H1 (cell line): ENCODE results near the gene CHST8.

Source experiments
- CHD2 ChIP-seq: IDR thresholded peaks from 2 replicates; pipeline ENCODE4 v1.6.1; 2012; ENCODE audit warnings: low read length, improper control_type of control experiment
- EP300 ChIP-seq, 2 experiments: IDR thresholded peaks; 1 replicate in 1 of 2; 2 replicates in 1 of 2; pipeline ENCODE4 v1.6.1; 2011 to 2012; ENCODE audit warnings: low read depth in 2 of 2, low read length in 2 of 2, mild to moderate bottlenecking in 2 of 2, borderline replicate concordance in 1 of 2, inconsistent platforms in 1 of 2, moderate library complexity in 1 of 2
- EZH2 ChIP-seq: fragments of 200-600 bp; sonication (generic); IDR thresholded peaks from 2 replicates; pipeline ENCODE4 v1.7.1; 2012; ENCODE audit warnings: low read depth, mild to moderate bottlenecking, moderate library complexity, low read length, inconsistent platforms; ENCODE audit not compliant: severe bottlenecking
- HDAC2 ChIP-seq, 2 experiments: fragments of 300-600 bp in 1 of 2; sonication (generic) in 1 of 2; IDR thresholded peaks; 2 replicates each; pipeline ENCODE4 v1.6.1; 2011 to 2012; ENCODE audit warnings: low read depth in 2 of 2, low read length in 2 of 2, mild to moderate bottlenecking in 2 of 2, moderate library complexity in 2 of 2, borderline replicate concordance in 1 of 2, inconsistent platforms in 1 of 2
- JUND ChIP-seq: IDR thresholded peaks from 2 replicates; pipeline ENCODE4 v1.6.1; 2011; ENCODE audit warnings: mild to moderate bottlenecking, improper control_type of control experiment, low read length
- MAFK ChIP-seq: IDR thresholded peaks from 2 replicates; pipeline ENCODE4 v1.6.1; 2012; ENCODE audit warnings: low read depth, mild to moderate bottlenecking, improper control_type of control experiment, low read length
- POLR2A ChIP-seq, 2 experiments: IDR thresholded peaks; 1 replicate in 1 of 2; 2 replicates in 1 of 2; pipeline ENCODE4 v1.6.1; 2011; ENCODE audit warnings: low read depth in 2 of 2, low read length in 2 of 2, mild to moderate bottlenecking in 2 of 2; ENCODE audit errors: control extremely low read depth in 1 of 2
- POLR2AphosphoS5 ChIP-seq: IDR thresholded peaks from 2 replicates; pipeline ENCODE4 v1.6.1; 2011; ENCODE audit warnings: low read depth, low read length
- TAF1 ChIP-seq: IDR thresholded peaks from 2 replicates; pipeline ENCODE4 v1.6.1; 2011; ENCODE audit warnings: mild to moderate bottlenecking, low read depth, low read length
- TF ChIP-seq, protein P1 (sequence below), 3 experiments: IDR thresholded peaks; 1 replicate in 2 of 3; 2 replicates in 1 of 3; pipeline versions ENCODE4 v1.5.1 to v1.6.1; 2011; ENCODE audit warnings: low read length in 3 of 3, mild to moderate bottlenecking in 3 of 3, inconsistent platforms in 2 of 3, low read depth in 1 of 3, moderate library complexity in 1 of 3; ENCODE audit not compliant: insufficient read depth in 1 of 3; ENCODE audit errors: control extremely low read depth in 1 of 3
- TF ChIP-seq, protein P2 (sequence below): IDR thresholded peaks from 2 replicates; pipeline ENCODE4 v1.6.1; 2011; ENCODE audit warnings: low read length, improper control_type of control experiment

DNA sequence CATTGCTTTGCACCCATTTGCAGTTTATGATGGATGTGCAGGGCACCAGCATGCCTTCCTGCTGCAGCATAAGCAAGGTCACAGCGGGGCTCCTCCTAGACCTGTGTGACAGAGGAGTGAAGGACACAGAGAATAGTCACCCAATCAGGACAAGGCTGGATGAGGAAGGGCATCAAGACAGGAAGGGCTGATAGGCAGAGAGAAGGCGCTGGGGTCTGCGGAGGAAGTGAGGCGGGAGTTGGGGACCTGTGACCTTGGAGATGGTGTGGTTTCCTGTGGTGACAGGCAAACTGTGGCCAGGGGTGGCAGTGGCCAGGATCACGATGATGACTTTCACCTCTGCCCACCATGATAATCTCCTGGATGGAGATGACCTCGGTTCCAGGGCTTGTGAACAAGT is 158.5 kb downstream of the CHST8 start:
- TF ChIP-seq EP300 (IDR thresholded peaks at IDR 0.05; ENCODE audit: borderline replicate concordance in 1 of 2, low read depth in 2 of 2, low read length in 2 of 2) = no peak
- TF ChIP-seq, protein P1, sequence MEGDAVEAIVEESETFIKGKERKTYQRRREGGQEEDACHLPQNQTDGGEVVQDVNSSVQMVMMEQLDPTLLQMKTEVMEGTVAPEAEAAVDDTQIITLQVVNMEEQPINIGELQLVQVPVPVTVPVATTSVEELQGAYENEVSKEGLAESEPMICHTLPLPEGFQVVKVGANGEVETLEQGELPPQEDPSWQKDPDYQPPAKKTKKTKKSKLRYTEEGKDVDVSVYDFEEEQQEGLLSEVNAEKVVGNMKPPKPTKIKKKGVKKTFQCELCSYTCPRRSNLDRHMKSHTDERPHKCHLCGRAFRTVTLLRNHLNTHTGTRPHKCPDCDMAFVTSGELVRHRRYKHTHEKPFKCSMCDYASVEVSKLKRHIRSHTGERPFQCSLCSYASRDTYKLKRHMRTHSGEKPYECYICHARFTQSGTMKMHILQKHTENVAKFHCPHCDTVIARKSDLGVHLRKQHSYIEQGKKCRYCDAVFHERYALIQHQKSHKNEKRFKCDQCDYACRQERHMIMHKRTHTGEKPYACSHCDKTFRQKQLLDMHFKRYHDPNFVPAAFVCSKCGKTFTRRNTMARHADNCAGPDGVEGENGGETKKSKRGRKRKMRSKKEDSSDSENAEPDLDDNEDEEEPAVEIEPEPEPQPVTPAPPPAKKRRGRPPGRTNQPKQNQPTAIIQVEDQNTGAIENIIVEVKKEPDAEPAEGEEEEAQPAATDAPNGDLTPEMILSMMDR (IDR thresholded peaks at IDR 0.05; ENCODE audit: control extremely low read depth in 1 of 3, insufficient read depth in 1 of 3, low read depth in 1 of 3, low read length in 3 of 3) = no peak
- TF ChIP-seq EZH2 = no peak
- no peak for TF ChIP-seq TAF1
- TF ChIP-seq MAFK = no peak
- no peak for TF ChIP-seq POLR2A (IDR thresholded peaks at IDR 0.05; ENCODE audit: control extremely low read depth in 1 of 2, low read depth in 2 of 2, low read length in 2 of 2)
- TF ChIP-seq HDAC2 (IDR thresholded peaks at IDR 0.05; ENCODE audit: borderline replicate concordance in 1 of 2, low read depth in 2 of 2, low read length in 2 of 2) = no peak
- TF ChIP-seq POLR2AphosphoS5 = no peak
- no peak for TF ChIP-seq CHD2
- TF ChIP-seq JUND = no peak
- TF ChIP-seq, protein P2, sequence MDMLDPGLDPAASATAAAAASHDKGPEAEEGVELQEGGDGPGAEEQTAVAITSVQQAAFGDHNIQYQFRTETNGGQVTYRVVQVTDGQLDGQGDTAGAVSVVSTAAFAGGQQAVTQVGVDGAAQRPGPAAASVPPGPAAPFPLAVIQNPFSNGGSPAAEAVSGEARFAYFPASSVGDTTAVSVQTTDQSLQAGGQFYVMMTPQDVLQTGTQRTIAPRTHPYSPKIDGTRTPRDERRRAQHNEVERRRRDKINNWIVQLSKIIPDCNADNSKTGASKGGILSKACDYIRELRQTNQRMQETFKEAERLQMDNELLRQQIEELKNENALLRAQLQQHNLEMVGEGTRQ = no peak
